GM18505 (cell line): Measurements from ENCODE around the gene EPHB2.

ENCODE experiments used
- ATAC-seq: cut with Tn5 transposase; IDR thresholded peaks from one replicate; pipeline ENCODE4 v1.9.1; 2021; ENCODE audit not compliant: unreplicated experiment
- POLR2A ChIP-seq: IDR thresholded peaks from 4 replicates; pipeline ENCODE4 v1.6.1; 2011; ENCODE audit warnings: borderline replicate concordance; ENCODE audit not compliant: insufficient read depth, insufficient read length; ENCODE audit errors: extremely low read depth

The EPHB2 gene

DNA sequence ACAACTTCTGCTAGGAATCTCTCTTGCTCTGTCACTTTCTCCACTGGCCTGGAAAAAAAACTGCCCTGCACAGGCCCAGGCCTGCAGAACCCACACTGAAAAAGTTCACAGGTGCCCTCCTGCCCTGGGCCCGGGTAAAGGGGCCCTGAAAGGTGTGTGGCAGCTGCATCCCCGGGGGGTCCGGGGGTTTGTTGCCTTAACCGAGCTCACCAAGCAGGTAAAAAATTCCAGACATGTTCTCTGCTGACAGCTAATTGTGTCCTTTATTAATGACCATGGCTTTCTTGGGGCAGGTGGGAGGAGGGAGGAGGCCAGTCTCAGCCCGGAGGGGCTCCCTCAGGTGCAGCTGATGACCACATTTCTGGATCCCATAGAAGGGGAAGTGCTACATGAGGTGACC, 139.1 kb downstream of the EPHB2 start:
- no peak for ATAC-seq
- no peak for TF ChIP-seq POLR2A

DNA sequence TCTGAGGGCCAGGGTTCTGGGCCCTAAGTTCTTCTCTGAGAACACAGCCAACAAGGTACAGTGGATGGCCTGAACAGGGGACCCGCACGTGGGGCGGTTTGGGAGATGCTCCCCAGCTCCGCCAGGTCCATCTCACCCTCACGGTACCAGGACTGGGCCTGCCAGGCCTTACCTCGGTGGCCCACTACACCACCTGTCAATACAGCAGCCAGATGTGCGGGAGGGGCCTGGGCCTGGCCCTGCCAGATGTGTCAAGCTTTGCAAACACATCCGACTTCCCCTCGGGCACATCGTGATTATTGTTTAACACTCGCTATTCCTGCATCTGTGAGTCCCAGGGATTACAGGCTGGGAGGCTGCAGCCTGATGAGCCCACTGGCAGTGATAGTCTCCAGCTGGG, 139.6 kb downstream of the EPHB2 start:
- TF ChIP-seq POLR2A: no peak
- no peak for ATAC-seq

DNA sequence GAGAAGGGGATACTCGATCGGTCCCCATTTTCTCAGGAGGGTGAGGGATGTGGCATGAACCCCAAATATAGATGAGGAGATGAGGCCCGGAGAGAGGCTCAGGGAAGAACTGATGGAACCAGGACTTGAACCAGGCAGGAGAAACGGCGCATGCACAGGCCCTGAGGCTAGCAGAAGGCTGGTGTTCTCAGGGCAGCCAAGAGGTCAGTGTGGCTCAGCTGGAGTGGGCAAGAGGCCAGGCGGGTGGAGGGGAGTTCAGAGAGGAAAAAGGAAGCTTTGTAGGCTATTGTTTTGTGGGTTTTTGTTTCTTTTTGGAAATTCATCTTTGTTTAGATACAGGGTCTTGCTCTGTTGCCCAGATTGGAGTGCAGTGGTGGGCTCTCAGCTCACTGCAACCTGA, 140.0 kb downstream of the EPHB2 start:
- no peak for TF ChIP-seq POLR2A
- ATAC-seq: no peak

DNA sequence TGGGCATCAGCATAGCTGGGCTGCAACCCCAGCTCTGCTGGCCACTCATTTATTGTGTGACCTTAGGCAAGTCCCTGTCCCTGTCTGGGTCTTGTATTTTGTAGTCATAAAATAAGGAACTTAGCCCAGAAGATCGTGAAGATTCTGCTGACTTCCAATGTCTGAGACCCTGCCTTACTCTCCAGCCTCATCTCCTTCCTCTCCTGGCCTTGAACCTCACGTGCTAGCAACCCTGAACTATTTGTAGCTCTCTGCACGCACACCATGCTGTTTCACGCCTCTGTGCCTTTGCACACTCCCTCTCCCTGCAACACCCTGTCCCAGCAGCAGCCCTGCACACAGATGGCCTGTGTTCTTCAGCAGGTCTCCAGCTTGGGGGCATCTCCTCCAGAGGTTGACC, 140.9 kb downstream of the EPHB2 start:
- TF ChIP-seq POLR2A: no peak
- no peak for ATAC-seq

DNA sequence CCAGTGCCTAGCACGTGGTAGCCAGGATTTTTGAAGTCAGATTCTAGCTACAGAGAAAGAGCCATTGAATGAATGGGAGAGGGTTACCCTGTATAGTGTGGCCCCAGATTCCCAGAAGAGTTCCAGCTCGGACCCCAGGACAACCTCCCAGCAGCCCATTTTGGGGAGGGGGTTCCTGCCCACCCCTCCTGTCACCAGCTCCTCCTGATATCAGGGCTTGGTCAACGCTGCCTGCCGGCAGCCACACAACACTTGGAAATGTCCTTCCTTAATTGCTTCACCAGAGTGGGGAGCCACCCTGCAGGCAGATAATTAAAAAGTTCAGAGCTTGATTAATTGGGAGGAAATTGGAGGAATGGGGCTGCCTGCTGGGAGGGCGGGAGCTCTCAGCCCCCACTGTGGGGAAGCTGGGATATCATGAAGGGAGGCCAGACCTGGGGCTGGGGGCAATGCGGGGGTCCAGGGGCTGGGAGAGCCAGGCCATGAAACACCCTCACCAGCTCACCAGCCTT, 141.6 kb downstream of the EPHB2 start:
- TF ChIP-seq POLR2A: no peak
- ATAC-seq: no peak

DNA sequence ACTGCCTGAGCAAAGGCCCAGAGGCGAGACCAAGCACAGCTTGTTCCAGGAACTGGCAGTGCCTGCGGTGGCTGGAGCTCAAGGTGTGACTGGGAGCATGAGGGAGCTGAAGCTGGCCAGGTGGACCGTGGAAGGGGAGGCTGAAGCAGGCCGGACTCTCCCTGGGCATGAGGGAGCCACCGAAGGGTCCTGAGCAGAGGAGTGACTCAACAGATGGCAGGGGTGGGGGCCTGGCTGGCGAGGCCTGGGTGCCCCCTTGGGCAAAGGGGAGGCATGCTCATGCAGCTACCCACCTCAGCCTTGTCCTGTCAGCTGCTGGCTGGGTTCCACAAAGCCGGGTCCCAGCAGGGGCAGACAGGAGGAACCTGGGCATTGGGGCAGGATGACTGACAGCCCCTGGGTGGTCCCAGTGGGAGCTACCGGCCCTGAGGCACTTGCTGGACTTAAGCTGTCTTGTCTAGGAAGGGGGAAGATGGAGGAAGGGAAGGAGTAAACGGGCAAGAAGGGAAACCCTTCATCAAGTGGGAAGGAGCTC, 143.1 kb downstream of the EPHB2 start:
- no peak for TF ChIP-seq POLR2A
- ATAC-seq: no peak

DNA sequence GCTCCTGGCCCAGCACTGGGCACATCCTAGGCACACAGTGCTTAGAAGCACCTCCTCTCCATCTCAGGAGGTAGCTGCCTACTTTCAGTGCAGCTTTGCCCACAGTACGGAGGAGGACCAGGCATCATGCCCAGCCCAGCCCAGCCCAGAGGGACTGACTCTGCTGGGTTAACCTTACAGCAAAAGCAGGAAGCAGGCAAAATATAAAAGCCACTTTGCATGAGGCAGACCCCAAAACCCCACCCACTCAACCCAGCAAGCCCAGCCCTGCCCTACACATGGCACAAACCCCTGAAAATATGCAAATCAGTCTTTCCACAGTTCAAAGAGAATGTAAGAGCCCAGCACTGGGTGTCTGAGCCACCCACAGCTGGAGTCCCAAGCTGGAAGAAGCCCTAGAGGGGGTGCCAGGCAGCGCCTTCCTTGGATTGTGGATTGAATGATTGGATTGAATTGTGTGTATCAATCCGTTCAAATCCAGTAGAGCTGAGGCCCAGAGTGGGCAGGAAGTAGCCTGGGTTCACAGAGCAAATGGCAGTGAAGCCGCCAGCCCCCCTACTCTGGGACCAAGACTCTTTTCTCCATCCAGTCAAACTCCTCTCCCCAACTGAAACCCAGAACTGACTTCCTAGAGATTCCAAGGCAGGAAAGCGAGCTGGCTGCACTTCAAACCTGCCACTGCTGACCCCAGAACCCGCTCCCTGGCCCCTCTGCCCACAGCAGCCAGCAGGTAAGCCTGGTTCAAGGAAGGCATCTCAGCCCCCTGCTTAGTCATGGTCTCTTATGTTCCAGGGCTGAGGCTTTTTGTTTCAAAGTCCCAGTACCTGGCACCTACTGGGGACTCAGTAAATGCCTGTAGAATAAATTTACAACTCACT, 144.3 kb downstream of the EPHB2 start:
- TF ChIP-seq POLR2A: peak; percentile 29
- ATAC-seq: no peak

DNA sequence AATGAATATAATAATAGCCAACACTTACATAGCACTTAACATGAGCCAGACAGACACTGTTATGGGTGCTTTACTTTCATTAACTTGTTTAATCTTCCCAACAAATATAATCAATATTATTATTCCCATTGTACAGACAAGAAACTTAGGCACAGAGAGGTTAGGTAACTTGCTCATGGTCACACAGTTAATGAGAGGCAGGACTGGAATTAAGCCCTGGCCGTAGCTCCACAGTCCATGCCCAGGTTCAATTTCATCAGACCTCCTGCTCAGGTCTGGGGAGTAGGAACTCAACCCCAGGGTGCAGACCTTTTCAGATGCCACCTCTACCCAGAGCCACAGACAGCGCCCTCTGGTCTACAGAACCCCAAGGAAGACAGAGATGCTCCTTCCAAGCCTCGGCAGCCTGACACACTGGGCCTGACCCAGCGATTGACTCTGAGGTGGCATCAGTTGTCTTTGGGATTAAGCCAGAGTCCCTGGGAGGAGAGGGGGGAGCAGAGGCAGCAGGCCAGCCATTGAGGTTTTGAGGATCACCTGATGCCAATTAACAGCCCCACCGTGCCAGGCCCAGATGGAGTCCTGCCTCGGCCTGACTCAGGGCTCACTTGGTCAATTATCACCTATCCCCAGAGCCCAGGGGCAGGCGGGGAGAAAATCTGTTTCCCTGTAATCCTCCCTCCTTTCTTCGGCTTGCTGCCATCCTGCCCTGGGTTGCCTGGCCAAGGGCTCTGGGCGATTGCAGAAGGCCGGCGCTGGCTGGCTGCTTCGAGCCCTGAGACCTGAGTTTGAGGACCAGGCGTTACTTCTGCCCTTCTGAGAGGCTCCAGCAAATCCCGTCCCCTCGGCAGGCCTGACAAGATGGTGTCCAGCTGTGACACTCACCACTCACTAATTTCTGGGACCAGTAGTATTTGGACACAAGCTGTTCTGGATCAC, 145.3 kb downstream of the EPHB2 start:
- no peak for TF ChIP-seq POLR2A
- ATAC-seq: no peak

DNA sequence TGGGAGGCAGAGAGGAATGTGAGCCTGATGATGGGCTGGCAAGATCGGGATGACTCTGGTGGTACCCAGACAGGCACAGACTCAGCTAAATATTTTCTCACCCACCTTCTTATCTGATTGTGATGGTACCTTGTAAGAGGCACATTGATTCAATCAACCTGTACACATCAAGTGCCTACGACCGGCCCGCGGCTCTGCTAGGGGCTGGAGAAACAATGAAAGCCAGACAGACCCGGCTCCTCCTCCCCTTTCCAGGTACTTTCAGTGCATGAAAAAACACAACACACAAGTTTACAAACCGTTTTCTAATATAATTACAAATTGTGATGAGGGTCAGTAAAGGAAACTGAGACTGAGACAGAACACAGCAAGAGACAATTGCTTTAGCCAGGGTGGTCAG, 147.0 kb downstream of the EPHB2 start:
- no peak for ATAC-seq
- TF ChIP-seq POLR2A: no peak

DNA sequence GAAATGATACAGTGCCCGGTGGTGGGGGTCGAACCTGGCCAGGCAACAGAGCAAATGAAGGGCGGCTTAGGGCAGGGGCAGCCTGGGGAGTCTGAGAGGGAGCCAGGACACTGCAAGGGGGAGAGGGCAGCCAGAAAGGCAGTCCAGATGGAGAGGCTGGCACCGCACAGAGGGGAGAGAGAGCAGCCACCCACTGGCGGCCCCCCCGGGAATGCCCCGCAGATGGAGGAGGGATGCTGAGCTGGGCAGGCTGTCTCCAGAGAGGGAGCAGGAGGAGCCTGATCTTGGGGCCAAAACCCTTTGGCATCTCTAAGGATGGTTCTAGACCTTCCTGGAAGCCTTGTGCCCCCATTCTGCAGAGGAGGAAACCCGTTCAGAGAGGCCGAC, 149.8 kb downstream of the EPHB2 start:
- ATAC-seq: no peak
- TF ChIP-seq POLR2A: no peak

DNA sequence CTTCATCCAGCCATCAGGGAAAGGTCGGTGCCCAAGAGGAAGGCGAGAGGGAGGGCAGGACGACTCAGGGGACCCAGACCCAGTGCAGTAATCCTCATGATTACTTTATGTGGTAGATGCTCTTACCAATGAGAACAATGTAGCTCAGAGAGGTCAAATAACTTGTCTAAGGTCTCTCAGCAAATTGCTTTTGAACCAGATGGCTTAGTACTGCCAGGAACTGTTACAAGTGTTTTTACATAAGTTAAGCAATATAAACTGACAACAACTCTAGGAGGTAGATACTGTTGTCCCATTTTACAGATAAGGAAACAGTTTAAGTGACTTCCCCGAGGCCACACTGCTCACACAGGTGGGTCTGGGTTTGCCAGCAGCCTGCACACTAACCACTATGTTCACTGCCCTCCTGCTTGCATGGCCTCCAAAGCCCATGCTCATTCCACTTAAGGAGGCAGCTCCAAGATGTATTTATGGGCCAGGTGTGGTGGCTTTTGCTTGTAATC, 150.3 kb downstream of the EPHB2 start:
- ATAC-seq: no peak
- no peak for TF ChIP-seq POLR2A

DNA sequence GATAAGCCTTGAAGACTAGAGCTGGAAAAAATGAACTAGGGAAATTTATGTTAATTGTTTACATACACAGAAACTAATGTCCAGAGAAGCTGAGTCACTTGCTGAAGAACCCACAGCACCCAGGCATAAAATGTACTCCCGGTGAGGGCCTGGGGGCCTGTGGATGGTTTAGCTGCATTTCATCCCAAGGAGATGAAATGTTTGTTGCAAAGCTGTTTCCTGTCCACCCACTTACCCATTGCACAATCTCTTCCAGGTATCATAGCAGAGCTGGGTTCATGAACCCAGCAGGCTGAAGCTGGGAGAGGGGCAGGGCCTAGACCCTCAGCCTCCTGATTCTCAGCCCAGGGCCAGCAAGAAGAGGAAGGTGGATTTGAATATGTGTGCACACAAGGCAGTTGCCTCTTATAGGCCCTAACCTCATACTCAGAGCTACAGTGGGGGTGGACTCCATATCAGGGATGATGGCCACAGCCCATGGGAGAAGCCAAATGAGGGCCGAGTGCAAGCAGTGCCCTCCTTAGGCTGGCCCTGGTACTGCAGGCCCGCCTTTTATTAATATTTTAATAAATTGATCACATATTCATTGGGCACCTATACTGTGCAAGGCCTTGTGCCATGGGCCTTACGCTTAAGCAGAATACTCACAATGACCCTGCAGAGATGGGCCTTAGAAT, 151.3 kb downstream of the EPHB2 start:
- ATAC-seq: no peak
- no peak for TF ChIP-seq POLR2A

DNA sequence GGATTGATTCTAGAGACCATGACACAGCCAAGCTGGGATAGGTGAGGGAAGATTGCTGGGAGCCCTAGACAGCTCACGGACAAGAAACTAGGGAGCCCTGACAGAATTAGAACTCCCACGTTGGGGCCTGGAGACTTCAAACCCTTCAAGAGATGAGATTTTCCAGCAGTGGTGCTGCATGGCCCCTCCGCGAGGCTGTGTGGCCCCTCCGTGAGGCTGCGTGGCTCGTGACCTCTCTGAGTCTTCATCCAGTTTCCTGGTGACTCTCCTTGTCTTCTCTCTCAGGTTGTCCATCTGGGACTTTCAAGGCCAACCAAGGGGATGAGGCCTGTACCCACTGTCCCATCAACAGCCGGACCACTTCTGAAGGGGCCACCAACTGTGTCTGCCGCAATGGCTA, 152.1 kb downstream of the EPHB2 start:
- no peak for ATAC-seq
- TF ChIP-seq POLR2A: no peak
